Measurements from ENCODE around the gene UBE4B. TPM values are rescaled to one million over a fixed set of nuclear protein-coding genes. Genes with fewer than 3 reads are reported as not detected.

Gene UBE4B
- total and polyA plus RNA-seq, 10 of the 15 experiments (the other 5 are each of a cell fraction or from before 2014, with no cell fraction given) = 2.9 to 32.6 (median 20.7) TPM

DNA sequence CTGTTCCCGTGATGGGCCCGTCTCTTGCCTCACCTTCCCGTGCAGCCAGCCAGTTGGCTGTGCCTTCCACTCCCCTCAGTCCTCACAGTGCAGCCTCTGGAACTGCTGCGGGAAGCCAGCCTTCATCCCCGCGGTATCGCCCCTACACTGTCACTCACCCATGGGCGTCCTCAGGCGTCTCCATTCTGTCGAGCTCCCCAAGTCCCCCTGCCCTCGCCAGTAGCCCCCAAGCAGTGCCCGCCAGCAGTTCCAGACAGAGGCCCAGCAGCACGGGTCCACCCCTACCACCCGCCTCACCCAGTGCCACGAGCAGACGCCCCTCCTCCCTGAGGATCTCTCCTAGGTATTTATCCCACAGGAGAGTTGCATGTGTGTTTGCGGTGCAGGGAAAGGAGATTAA, 73.5 kb downstream of the UBE4B start:
- ChIA-PET CTCF (no interaction called here), POLR2A (no interaction called here), RAD21 (ENCODE audit: unreplicated experiment) (no interaction called here), SMC1A (ENCODE audit: uncharacterized antibody, unreplicated experiment) (no interaction called here)
- Histone ChIP-seq H3K27ac (ENCODE audit: control insufficient read depth, insufficient read depth) (no peak overlapping the region), H3K9ac (ENCODE audit: control insufficient read depth, insufficient read depth, low read length) (no peak overlapping the region), H2AFZ (ENCODE audit: control insufficient read depth, low read depth, low read length) (no peak overlapping the region), H3K9me3 (replicated peaks; ENCODE audit: control insufficient read depth, insufficient read depth, low read length) (no peaks in the 10 kb centered on the region), H3K4me3 (no peak overlapping the region), H3K36me3 (ENCODE audit: control insufficient read depth in 2 of 2, insufficient read depth in 2 of 2, low read length in 1 of 2) (peaks cover 6 to 10% of the 10 kb centered on the region in 2 experiments), H3K4me2 (ENCODE audit: control insufficient read depth, insufficient read depth) (no peak overlapping the region), H3K79me2 (ENCODE audit: control insufficient read depth, insufficient read depth, low read length) (no peaks in the 10 kb centered on the region), H3K27me3 (replicated peaks in 1 of 2; ENCODE audit: control insufficient read depth in 2 of 2, insufficient read depth in 2 of 2, low read length in 1 of 2) (no peaks in the 10 kb centered on the region), H3K4me1 (ENCODE audit: control insufficient read depth, insufficient read depth, low read length) (no peaks in the 10 kb centered on the region), H4K20me1 (ENCODE audit: control insufficient read depth, insufficient read depth) (no peaks in the 10 kb centered on the region)
- in situ Hi-C loops (cut with MboI) = no loop called here
- ATAC-seq = no peak
- no peak for DNase-seq (ENCODE audit: low read depth, low spot score)
- WGBS (ENCODE audit: insufficient coverage, insufficient replicate concordance, low lambda C conversion rate, missing lambda C conversion rate) = 88% methylated on average over 17 of the region's 17 CpGs
- no peak for FAIRE-seq
- BruUV-seq (replicated peaks) = no TSS peak
- TF ChIP-seq SUPT20H (IDR thresholded peaks at IDR 0.05; ENCODE audit: borderline replicate concordance, control insufficient read depth, low read depth, low read length) (no peak), FOXK2 (IDR thresholded peaks at IDR 0.05) (no peak), GATAD2B (conservative IDR thresholded peaks at IDR 0.05; ENCODE audit: low read depth) (no peak), EP300 (IDR thresholded peaks at IDR 0.05; ENCODE audit: borderline replicate concordance in 1 of 2, control insufficient read depth in 1 of 2, low read depth in 2 of 2, low read length in 2 of 2) (no peak), CEBPB (IDR thresholded peaks at IDR 0.05; ENCODE audit: borderline replicate concordance in 1 of 2, low read depth in 2 of 2, low read length in 2 of 2) (no peak), KDM1A (IDR thresholded peaks at IDR 0.05; ENCODE audit: borderline replicate concordance) (no peak), MLLT1 (IDR thresholded peaks at IDR 0.05) (no peak), NR2C1 (IDR thresholded peaks at IDR 0.05) (no peak), CBX5 (IDR thresholded peaks at IDR 0.05; ENCODE audit: low read depth) (no peak), TCF7 (IDR thresholded peaks at IDR 0.05; ENCODE audit: borderline replicate concordance) (no peak), TAF1 (IDR thresholded peaks at IDR 0.05; ENCODE audit: borderline replicate concordance, low read depth, low read length) (no peak), MTA3 (IDR thresholded peaks at IDR 0.05; ENCODE audit: borderline replicate concordance, low read length) (no peak), RCOR1 (conservative IDR thresholded peaks at IDR 0.05; ENCODE audit: low read depth, low read length) (no peak), ZNF24 (IDR thresholded peaks at IDR 0.05) (no peak), JUND (IDR thresholded peaks at IDR 0.05; ENCODE audit: low read depth, low read length) (no peak), MYC (IDR thresholded peaks at IDR 0.05; ENCODE audit: insufficient read depth, insufficient read length, insufficient replicate concordance, low read length, severe bottlenecking) (no peak)
- TF ChIP-seq, protein P1, sequence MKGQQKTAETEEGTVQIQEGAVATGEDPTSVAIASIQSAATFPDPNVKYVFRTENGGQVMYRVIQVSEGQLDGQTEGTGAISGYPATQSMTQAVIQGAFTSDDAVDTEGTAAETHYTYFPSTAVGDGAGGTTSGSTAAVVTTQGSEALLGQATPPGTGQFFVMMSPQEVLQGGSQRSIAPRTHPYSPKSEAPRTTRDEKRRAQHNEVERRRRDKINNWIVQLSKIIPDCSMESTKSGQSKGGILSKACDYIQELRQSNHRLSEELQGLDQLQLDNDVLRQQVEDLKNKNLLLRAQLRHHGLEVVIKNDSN (IDR thresholded peaks at IDR 0.05; ENCODE audit: borderline replicate concordance, extremely low read length, insufficient read depth, low read depth, low read length) = no peak
- TF ChIP-seq, protein P2, sequence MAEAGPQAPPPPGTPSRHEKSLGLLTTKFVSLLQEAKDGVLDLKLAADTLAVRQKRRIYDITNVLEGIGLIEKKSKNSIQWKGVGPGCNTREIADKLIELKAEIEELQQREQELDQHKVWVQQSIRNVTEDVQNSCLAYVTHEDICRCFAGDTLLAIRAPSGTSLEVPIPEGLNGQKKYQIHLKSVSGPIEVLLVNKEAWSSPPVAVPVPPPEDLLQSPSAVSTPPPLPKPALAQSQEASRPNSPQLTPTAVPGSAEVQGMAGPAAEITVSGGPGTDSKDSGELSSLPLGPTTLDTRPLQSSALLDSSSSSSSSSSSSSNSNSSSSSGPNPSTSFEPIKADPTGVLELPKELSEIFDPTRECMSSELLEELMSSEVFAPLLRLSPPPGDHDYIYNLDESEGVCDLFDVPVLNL (IDR thresholded peaks at IDR 0.05; ENCODE audit: low read depth, low read length) = no peak
- intact Hi-C loops (cut with micrococcal nuclease; ENCODE audit: unreplicated experiment) = no loop called here
